HG03060 (cell line): ENCODE measurements around the gene GHRHR.

ENCODE experiments used
- ATAC-seq: cut with Tn5 transposase; IDR thresholded peaks from one replicate; pipeline ENCODE4 v1.9.1; 2021; ENCODE audit warnings: low read depth, moderate number of reproducible peaks; ENCODE audit not compliant: unreplicated experiment

The GHRHR gene

GRCh38 chr7:30963842-30964241 is at the start of gene GHRHR:
TSS of gene GHRHR (plus strand) at chr7:30963953. CDS start at chr7:30964069, 116 bp downstream.
- no peak for ATAC-seq

GRCh38 chr7:30914596-30914995 is 49.2 kb upstream of the GHRHR start:
- no peak for ATAC-seq

GRCh38 chr7:30915005-30915601 is 48.6 kb upstream of the GHRHR start:
- ATAC-seq = no peak

GRCh38 chr7:30915751-30916150 is 48.0 kb upstream of the GHRHR start:
- ATAC-seq = no peak

DNA sequence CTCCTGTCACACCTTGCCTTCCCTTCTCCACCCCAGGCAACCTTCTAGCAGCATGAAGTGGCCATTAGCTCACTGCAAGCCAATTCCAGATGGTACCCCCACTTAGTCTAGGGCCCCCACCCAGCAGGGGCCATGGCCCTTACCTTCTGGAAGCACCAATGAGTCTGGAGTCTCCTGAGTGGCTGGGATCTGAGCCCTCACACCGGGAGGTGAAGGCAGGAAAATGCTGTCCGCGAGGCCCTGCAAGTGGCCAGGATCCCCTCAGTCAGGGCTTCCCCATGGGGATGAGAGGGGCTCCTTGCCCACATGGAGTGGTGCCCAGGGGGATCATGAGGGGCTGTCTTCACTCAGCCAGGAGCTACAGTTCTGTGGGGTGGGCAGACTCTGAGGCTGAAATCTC is 47.5 kb upstream of the GHRHR start:
- no peak for ATAC-seq

DNA sequence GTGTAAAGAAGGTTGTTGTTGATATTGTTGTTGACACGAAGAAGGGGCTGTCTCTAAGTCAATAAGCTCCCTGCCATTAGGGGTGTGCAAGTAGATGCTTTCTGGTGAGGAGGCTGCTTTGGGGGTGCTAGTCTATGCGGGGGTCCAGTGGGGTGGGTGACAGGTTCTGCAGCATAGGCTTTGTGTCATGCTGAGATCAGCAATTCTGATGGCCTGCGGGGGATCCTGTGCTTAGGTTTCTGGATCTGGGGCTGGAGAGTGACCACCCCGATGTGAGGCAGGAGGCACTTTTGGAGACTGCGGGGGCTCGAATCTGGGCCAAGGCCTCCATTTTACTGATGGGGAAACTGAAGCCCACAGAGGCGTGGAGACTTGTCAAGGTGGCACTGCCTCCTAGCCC is 47.0 kb upstream of the GHRHR start:
- no peak for ATAC-seq

DNA sequence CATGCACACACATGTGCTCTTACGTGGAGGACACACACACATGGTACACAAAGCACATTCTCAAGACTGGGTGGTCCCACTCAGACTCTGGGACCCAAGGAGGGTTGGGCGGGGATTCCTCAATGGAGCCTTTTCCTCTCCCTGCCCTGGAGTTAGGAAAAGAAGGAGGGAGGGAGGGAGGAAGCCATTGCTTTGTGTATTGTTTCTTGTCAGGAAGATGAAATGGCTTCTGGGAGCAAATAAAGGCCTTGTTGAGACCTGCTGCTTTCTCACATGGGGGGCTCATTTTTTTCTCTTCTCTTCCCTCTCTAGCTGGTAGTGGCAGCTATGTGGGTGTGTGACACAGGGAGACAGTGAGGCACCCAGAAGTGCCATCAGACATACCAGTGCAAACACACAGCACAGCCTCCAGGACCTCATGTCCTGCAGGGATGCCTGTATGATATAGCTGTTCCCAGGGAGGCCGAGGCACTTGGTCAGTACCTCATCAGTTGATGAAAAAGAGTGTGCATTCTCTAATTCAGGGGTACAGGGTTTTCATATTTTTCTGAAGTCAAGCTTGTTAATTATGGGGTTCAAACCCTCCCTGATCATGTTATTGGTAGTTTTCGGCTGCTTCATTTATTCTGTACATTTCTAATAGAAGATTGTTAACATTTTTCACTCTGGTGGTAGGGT is 46.4 kb upstream of the GHRHR start:
- no peak for ATAC-seq

DNA sequence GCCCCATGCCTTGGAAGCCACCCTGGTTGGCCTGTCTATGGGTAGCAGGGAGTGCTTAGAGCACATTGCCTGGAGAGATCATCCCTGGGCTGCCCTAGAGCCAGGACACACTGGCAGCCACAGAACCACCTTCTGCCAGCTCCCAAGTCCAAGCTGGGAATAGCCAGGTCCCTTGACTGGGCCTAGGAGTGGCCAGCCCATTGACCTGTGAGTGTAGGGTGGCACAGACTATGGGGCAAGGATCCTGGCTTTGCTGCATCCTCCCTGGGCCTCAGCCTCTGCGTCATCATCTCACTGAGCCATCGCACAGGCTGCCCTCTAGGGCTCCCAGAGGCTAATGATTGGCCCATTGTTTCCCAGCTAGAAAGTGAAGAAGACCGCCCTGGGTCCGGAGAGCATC is 45.1 kb upstream of the GHRHR start:
- no peak for ATAC-seq

DNA sequence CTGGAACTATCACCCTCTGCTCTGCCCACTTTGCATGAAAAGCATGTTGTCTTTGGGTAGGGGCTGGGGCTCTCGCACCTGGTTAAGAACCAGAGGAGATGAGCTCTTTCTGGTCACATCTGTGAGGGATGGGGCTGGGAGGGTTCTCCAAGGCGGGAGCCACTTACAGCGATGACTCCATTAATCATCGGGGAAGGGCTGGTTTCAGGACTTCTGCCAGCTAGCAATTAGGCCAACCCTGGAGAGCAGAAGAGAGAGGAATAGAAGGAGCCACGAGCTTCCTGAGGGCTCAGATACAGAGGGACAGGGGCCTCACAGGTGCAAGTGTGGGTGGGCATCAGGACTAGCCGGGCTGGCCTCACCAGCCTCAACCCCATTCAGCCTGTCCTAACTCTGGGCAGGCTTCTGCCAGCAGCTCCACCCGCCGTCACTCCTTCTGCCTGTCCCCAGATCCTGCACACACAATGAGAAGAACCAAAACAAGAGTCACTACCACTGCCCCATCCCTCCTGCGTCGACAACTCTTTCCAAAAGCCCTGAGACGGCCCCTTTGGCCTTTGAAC is 43.7 kb upstream of the GHRHR start:
- no peak for ATAC-seq

- no peak for ATAC-seq
Measured at GRCh38 chr7:30920584-30921539, 42.9 kb upstream of the GHRHR start.

GRCh38 chr7:30921540-30922401 is 42.0 kb upstream of the GHRHR start:
- ATAC-seq = no peak

DNA sequence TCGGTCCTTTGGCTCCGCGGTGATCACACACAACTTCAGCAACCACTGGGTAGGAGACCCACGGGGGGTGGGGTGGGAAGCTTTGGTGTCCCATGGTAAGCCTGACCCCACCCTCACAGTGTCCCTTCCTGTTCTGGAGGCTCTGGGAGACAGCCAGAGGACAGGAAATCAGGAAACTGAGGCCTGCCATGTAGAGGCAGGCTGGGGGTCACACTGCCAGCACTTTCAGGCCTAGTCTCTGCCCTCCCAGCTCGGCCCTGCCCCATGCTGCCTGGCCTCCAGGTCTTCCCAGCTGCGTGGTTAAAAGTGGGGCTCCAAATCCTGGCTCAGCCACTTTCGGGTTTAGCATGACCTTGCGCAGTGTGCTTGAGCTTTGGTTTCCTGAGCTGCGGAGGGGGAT is 41.2 kb upstream of the GHRHR start:
- no peak for ATAC-seq

GRCh38 chr7:30923009-30923773 is 40.6 kb upstream of the GHRHR start:
- no peak for ATAC-seq

DNA sequence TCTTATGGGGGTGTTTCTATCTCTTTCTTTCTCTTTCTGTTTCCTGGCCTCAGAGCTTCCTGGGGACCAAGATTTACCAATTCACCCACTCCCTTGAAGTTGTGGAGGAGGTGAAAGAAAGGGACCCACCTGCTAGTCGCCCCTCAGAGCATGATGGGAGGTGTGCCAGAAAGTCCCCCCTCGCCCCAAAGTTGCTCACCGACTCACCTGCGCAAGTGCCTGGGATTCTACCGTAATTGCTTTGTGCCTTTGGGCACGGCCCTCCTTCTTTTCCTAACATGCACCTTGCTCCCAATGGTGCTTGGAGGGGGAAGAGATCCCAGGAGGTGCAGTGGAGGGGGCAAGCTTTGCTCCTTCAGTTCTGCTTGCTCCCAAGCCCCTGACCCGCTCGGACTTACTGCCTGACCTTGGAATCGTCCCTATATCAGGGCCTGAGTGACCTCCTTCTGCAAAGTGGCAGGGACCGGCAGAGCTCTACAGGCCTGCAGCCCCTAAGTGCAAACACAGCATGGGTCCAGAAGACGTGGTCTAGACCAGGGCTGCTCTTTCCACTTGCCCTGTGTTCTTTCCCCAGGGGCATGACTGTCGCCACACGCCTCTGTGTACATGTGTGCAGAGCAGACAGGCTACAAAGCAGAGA is 39.9 kb upstream of the GHRHR start:
- ATAC-seq = no peak

DNA sequence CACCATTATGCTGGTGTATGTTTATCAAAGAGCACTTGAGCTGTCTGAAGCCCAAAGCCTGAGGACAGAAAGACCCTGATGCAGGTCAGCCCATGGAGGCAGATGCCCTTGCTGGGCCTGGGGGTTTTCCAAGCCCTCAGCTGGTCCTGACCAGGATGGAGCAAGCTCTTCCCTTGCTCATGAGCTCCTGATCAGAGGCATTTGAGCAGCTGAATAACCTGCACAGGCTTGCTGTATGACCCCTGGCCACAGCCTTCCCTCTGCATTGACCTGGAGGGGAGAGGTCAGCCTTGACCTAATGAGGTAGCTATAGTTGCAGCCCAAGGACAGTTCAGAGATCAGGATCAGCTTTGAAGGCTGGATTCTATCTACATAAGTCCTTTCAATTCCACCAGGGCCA is 39.1 kb upstream of the GHRHR start:
- ATAC-seq = no peak

DNA sequence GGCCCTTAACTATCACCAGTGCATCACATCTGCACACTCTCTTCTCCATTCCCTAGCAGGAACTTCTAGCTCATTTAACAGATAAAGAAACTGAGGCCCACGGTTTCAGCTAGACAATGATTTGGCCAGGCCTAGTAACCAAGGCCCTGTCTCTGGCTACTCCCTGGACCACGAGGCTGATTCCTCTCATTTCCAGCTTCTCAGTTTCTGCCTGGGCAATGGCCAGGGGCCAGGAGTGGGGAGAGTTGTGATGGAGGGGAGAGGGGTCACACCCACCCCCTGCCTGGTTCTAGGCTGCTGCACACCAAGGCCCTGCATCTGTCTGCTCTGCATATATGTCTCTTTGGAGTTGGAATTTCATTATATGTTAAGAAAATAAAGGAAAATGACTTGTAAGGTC is 38.6 kb upstream of the GHRHR start:
- no peak for ATAC-seq

DNA sequence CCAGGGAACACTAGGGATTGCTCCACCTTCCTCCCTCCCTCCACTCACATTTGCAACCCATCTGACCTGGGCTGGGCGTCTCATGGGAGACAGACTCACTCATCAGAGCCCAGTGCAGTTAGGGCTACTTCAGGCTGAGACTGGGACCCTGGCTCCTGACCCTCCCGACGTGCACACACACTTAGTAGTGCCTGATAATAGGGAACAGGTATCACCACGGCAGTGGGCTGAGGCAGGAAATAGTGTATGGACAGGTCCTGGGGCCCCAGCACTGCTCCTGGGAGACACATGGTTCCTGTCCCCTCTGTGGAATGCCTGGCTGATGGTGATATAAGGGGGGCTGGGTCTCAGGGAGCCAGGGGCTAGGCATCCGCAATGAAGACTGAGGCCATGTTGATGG is 37.8 kb upstream of the GHRHR start:
- ATAC-seq = no peak

DNA sequence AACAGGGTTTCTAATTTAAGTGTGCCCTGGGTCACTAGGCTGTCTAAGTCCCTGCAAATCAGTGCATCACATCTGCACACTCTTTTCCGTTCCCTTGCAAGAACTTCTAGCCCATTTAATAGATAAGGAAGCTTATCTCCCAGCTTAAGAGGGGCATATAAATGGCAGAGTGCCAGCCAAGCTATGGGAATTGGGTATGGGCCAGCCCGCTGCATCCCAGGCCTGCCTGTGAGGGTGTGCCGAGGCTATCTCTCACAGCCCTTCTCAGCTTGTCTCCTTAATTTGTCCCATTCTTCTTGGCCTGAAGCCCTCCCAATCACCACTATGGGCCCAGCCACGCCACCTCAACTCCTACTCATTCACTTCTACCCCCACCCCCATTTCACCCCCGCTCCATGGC is 37.4 kb upstream of the GHRHR start:
- ATAC-seq = no peak

GRCh38 chr7:30927040-30927439 is 36.7 kb upstream of the GHRHR start:
- ATAC-seq = no peak
